GM12875 (cell line): ENCODE measurements around the gene ADAMTS9.

ENCODE experiments used
- H3K4me3 ChIP-seq: one replicate; pipeline ENCODE4 v1.5.1; 2011; ENCODE audit warnings: low read depth, low read length, control low read depth
- TF ChIP-seq, protein P1 (sequence below): IDR thresholded peaks from 2 replicates; pipeline ENCODE4 v1.5.1; 2011; ENCODE audit warnings: low read depth, mild to moderate bottlenecking, control low read depth, inconsistent platforms, low read length, moderate library complexity, borderline replicate concordance; ENCODE audit not compliant: insufficient read depth

The ADAMTS9 gene

DNA sequence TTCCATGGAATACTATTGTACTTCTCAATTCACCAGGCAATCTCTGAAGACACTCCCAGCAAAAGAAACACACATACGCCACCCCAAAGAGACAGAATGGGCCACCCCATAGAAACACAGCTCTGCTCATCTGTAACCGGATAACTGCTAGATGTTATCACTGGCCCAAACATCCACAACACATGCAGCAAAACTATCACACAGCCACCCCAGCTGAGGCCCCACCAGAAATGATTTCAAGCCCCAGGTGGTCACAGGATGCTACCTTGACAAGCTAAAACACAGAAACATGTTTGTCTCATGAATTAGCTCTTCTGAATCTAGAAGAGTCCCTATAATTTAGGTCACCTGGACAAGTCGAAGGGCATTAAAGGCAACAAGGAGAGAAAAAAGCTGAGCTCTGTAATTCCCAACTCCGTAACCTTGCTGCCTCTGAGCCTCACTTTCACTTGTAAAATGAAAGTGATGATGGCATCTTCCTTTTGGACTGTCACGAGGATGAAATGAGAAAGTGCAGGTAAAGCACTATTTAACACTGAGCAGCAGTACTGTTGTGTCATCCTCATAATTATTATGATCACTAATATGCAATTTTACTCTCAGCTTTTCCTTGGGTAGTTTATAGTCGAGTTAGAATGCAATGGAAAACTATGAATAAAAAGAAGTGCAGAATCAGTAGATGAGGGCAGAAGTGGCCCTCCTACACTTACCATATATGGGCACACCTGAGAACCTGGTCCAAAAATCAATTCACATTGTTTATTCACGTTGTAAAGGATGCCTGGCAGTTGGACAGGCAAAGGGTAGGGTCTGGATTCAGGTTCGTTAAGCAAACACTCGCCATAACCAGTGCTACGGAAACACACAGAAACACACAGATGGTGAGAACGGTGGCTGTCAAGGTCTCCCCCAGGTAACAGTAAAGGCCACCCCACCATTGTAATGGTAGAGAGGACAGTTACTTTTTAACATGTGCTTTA is 38.6 kb downstream of the ADAMTS9 start:
- no peak overlapping the region for H3K4me3 ChIP-seq
- TF ChIP-seq, protein P1, sequence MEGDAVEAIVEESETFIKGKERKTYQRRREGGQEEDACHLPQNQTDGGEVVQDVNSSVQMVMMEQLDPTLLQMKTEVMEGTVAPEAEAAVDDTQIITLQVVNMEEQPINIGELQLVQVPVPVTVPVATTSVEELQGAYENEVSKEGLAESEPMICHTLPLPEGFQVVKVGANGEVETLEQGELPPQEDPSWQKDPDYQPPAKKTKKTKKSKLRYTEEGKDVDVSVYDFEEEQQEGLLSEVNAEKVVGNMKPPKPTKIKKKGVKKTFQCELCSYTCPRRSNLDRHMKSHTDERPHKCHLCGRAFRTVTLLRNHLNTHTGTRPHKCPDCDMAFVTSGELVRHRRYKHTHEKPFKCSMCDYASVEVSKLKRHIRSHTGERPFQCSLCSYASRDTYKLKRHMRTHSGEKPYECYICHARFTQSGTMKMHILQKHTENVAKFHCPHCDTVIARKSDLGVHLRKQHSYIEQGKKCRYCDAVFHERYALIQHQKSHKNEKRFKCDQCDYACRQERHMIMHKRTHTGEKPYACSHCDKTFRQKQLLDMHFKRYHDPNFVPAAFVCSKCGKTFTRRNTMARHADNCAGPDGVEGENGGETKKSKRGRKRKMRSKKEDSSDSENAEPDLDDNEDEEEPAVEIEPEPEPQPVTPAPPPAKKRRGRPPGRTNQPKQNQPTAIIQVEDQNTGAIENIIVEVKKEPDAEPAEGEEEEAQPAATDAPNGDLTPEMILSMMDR = no peak

DNA sequence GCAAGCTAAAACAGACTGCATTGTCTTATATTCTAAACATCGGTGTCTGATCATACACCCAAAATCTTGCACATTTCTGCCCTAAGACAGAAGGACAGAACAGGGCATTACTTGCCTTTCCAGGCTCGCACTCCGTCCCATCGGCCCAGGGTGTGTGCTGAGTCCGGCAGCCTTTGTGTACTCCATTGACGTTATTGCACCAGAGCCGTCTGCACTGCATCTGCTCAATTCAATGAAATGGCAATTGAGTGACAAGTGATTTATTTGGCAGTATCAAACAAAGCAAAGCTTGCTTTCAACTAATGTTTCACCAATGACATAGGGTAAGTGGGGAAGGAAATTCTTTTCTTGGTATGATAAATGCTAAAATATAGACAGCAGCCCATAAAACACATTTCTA is 40.0 kb downstream of the ADAMTS9 start:
- no peak overlapping the region for H3K4me3 ChIP-seq
- TF ChIP-seq, protein P1 = no peak

DNA sequence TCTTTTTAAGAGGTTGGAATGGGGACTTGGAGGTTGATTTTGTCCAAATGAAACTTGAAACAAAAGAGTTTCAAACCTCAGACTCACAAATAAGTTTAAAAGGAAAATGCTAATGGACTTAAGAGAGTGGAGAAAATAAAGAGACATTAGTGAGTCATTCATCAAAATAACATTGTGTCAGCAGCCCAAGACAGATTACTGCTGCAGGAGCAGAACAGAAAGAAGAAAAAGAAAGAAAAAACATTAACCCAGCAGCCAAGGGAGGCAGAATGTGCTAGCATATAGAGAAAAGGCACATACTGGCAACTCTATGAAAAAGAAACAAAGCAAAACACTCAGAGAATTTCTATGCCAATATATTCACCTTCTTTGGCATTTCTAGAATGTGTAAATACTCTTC is 42.6 kb downstream of the ADAMTS9 start:
- TF ChIP-seq, protein P1 = no peak
- H3K4me3 ChIP-seq = no peak overlapping the region

DNA sequence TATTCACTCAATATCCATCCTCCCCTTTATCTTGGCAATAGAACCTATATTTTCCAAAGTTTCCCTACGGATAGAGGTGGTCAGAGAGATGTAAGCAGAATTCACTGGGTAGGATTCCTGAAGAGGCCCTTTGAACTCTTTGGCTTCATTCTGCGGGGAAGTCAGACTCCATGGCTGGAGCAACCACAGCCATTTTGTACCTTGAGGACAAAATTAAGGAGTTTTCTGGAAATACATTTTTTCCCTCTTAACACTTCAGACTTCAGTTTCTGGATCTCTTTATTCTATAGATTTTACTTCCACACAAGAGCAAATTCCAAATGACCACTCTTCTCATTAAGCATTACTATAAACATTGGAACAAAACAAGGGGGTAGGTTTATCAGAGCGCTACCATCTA is 43.3 kb downstream of the ADAMTS9 start:
- H3K4me3 ChIP-seq = no peak overlapping the region
- TF ChIP-seq, protein P1 = no peak

DNA sequence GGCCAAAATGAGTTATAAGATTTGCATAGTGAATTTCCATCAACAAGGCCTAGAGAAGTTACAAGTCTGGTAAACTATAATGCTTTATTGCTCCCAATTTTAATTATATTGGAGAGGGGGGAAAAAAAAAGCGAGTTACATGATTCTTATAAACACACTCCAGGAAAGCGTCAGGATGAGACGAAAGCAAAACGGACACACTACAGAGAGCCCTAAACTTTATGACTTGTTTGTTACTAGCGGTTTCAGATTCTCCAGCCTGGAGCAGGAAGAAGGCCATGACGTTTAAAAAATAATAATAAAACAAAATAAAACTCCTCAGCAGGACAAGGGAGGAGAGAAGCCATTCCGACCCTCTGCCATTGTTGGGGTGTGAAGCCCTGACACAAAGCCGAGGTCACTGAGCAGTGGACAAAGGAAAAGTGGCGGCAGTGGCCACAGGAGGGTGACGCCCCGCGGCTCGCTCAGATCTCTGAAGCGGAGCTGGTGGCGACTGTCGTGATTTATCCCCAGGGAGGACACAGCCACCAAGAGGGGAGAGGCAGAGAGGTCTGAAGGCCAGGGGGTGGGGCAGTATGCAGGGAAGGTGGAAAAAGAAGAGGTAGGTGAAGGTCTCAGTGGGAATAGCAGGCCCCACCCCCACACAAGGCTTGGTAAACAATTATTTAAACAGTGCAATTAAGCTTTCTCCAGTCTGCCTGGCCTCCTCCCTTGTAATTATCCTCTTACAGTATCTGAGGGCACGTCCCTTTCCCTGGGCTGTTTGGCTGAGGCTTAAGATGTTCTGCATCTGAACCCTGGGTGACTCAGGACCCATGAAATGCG is 45.3 kb downstream of the ADAMTS9 start:
- TF ChIP-seq, protein P1 = no peak

DNA sequence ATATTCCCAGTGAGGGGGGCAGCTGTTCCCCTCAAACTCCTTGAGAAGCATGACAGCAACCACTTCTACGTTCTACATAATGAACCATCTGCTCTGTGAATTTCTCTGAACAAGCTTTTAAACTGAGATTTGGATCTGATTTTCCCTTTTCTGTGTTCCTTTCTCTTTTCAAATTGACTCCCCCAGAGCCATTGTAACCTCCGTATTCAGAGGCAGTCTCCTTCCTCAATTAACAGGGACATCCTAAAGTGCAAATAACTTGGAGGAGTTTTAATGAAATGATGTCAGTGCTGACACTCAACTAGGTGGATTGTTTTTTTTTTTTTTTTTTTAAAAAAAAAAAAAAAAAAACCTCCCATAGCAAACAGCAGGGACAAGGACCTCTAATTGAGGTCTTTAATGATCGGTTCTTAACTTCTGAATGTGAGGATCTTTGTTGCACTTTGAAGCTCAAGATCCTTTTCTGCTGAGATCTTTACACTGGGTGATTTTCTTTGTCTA is 48.8 kb downstream of the ADAMTS9 start:
- no peak overlapping the region for H3K4me3 ChIP-seq
- TF ChIP-seq, protein P1 = no peak

More for the DNA sequence above, 45.3 kb downstream of the ADAMTS9 start:
- no peak overlapping the region for H3K4me3 ChIP-seq

DNA sequence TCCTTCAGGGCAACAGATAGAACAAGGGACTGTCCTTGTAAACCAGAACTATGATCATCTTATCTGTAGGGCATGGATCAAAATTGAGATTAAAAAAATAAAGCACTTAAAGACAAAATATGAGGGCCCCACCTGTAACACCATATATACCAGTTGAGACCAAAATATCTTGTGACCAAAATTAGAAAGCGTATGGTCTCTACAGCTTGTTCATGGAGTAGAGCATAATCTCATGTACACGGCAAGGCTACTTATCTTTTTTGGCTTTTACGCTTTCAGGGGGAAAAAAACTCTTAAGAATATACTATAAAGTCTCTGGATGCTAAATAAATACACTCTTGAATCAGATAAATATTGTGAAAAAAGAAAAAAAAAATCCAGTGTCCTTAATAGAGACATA is 49.3 kb downstream of the ADAMTS9 start:
- H3K4me3 ChIP-seq = no peak overlapping the region
- TF ChIP-seq, protein P1 = no peak
